KG1 (cell line): Measurements from ENCODE around the gene CCDC83.
A peak's percentile ranks its signal among the peaks of the same experiment; 100 is the strongest.
"Not testable (repeated sequence)": the region's sequence is repeated elsewhere in the genome, so short reads cannot be mapped to it uniquely, and the experiment has no call there.

Experiments used
- DNase-seq: peaks from one replicate; lab custom pipeline; 2025; lab: John Stamatoyannopoulos, UW

The CCDC83 gene

GRCh38 chr11:85945296-85945695 lies 90.1 kb downstream of the CCDC83 start:
- no peak for DNase-seq

- no peak for DNase-seq
Observed at GRCh38 chr11:85945788-85946187, 90.6 kb downstream of the CCDC83 start.

- no peak for DNase-seq
Observed at GRCh38 chr11:85946221-85946620, 91.0 kb downstream of the CCDC83 start.

GRCh38 chr11:85947431-85948272 lies 92.5 kb downstream of the CCDC83 start:
- DNase-seq: peak; percentile 48

- DNase-seq: no peak
Observed at GRCh38 chr11:85948884-85949283, 93.7 kb downstream of the CCDC83 start.

- DNase-seq: no peak
Observed at GRCh38 chr11:85949798-85950197, 94.6 kb downstream of the CCDC83 start.

- no peak for DNase-seq
Observed at GRCh38 chr11:85950317-85951048, 95.3 kb downstream of the CCDC83 start.

GRCh38 chr11:85951049-85951405 lies 95.8 kb downstream of the CCDC83 start:
- no peak for DNase-seq

- no peak for DNase-seq
Observed at GRCh38 chr11:85951428-85952107, 96.4 kb downstream of the CCDC83 start.

- DNase-seq: not testable (repeated sequence)
Observed at GRCh38 chr11:85952108-85952485, 96.9 kb downstream of the CCDC83 start.

- no peak for DNase-seq
Observed at GRCh38 chr11:85953491-85954143, 98.4 kb downstream of the CCDC83 start.

- no peak for DNase-seq
Observed at GRCh38 chr11:85955531-85955930, 100.3 kb downstream of the CCDC83 start.

- no peak for DNase-seq
Observed at GRCh38 chr11:85960678-85961077, 105.5 kb downstream of the CCDC83 start.

- no peak for DNase-seq
Observed at GRCh38 chr11:85961130-85961529, 105.9 kb downstream of the CCDC83 start.

- DNase-seq: no peak
Observed at GRCh38 chr11:85961930-85962363, 106.8 kb downstream of the CCDC83 start.

- no peak for DNase-seq
Observed at GRCh38 chr11:85965202-85965601, 110.0 kb downstream of the CCDC83 start.

GRCh38 chr11:85967457-85967856 lies 112.3 kb downstream of the CCDC83 start:
- no peak for DNase-seq
